PC-9 (cell line): ENCODE measurements around the gene C1QL2. TPM values are rescaled to one million over a fixed set of nuclear protein-coding genes. Genes with fewer than 3 reads are reported as not detected.

Experiments
- BruUV-seq: library from RNA; stranded (reverse); fragments of 400-500 nt; replicated peaks from 2 replicates; lab custom pipeline; 2021; lab: Mats Ljungman, UMichigan
- CTCF ChIA-PET: fragments of 300-600 bp; sonication (Branson Sonifier 250); formaldehyde crosslinking; loops from one replicate; lab custom pipeline; 2022; ENCODE audit warnings: antibody characterized with exemption; lab: Charles Lee
- POLR2A ChIA-PET: fragments of 300-600 bp; sonication (Branson Sonifier 250); formaldehyde crosslinking; loops from one replicate; lab custom pipeline; 2022; ENCODE audit warnings: antibody characterized with exemption; ENCODE audit not compliant: unreplicated experiment; lab: Charles Lee
- DNase-seq, 2 experiments: peaks; one replicate each; pipeline versions ENCODE4 v3.0.0 to v3.0.0-alpha.2; 2015 to 2022; ENCODE audit warnings: mixed read lengths in 1 of 2
- H2AFZ ChIP-seq: fragments of 200-600 bp; sonication (generic); 2 replicates; pipeline ENCODE4 v1.8.1; 2017; ENCODE audit warnings: antibody characterized with exemption
- H3F3A ChIP-seq: fragments of 200-600 bp; sonication (generic); 2 replicates; pipeline ENCODE4 v1.8.1; 2017; ENCODE audit warnings: antibody characterized with exemption, mild to moderate bottlenecking, low read depth; ENCODE audit not compliant: insufficient read depth
- H3K27ac ChIP-seq: fragments of 200-600 bp; sonication (generic); 2 replicates; pipeline ENCODE4 v1.6.1; 2016; ENCODE audit warnings: mixed run types
- H3K27me3 ChIP-seq: fragments of 200-600 bp; sonication (generic); 2 replicates; pipeline ENCODE4 v1.6.1; 2016; ENCODE audit warnings: low read depth, mixed run types; ENCODE audit not compliant: insufficient read depth
- H3K36me3 ChIP-seq: fragments of 200-600 bp; sonication (generic); 2 replicates; pipeline ENCODE4 v1.6.1; 2016; ENCODE audit warnings: low read depth, mixed run types
- H3K4me1 ChIP-seq: fragments of 200-600 bp; sonication (generic); replicated peaks from 2 replicates; pipeline ENCODE4 v1.6.1; 2016; ENCODE audit warnings: mixed run types; ENCODE audit not compliant: insufficient read depth
- H3K4me2 ChIP-seq: fragments of 200-600 bp; sonication (generic); 2 replicates; pipeline ENCODE4 v1.6.1; 2017; ENCODE audit warnings: mixed run types
- H3K4me3 ChIP-seq: fragments of 200-600 bp; sonication (generic); 2 replicates; pipeline ENCODE4 v1.6.1; 2016; ENCODE audit warnings: mixed run types
- H3K79me2 ChIP-seq: fragments of 200-600 bp; sonication (generic); 2 replicates; pipeline ENCODE4 v1.6.1; 2017; ENCODE audit warnings: low read depth, mixed run types
- H3K9me2 ChIP-seq: fragments of 200-600 bp; sonication (generic); 2 replicates; pipeline ENCODE4 v1.8.1; 2017; ENCODE audit warnings: mild to moderate bottlenecking; ENCODE audit not compliant: insufficient read depth
- H3K9me3 ChIP-seq: fragments of 200-600 bp; sonication (generic); 2 replicates; pipeline ENCODE4 v1.8.1; 2016; ENCODE audit warnings: low read depth; ENCODE audit not compliant: insufficient read depth
- H4K20me1 ChIP-seq: fragments of 200-600 bp; sonication (generic); 2 replicates; pipeline ENCODE4 v1.8.1; 2017; ENCODE audit not compliant: insufficient read depth
- CTCF ChIP-seq: fragments of 200-600 bp; sonication (generic); conservative IDR thresholded peaks from 2 replicates; pipeline ENCODE4 v1.6.1; 2017; ENCODE audit warnings: mixed run types, antibody characterized with exemption, mild to moderate bottlenecking, moderate library complexity
- EZH2 ChIP-seq: fragments of 200-600 bp; sonication (generic); IDR thresholded peaks from 2 replicates; pipeline ENCODE4 v1.8.0; 2017; ENCODE audit warnings: antibody characterized with exemption, low read depth
- intact Hi-C: fragments of 100-400 bp; cut with micrococcal nuclease; formaldehyde crosslinking; loops from one replicate; pipeline ENCODE4 v1.10.0; 2022; ENCODE audit not compliant: unreplicated experiment
- total RNA-seq: library from RNA; stranded (reverse); gene quantifications from 2 replicates; pipeline ENCODE4 v1.2.3, GENCODE V29; 2021

C1QL2 gene
- total RNA-seq, 1 experiment from 2014 or later, result not detected

GRCh38 chr2:119205001-119205706, 46.6 kb upstream of the C1QL2 start:
- Histone ChIP-seq H3K4me2 (no peak overlapping the region), H3K36me3 (no peaks in the 10 kb centered on the region), H3K9me2 (no peaks in the 10 kb centered on the region), H3K4me3 (no peak overlapping the region), H3K79me2 (no peaks in the 10 kb centered on the region), H4K20me1 (no peaks in the 10 kb centered on the region), H2AFZ (no peak overlapping the region), H3F3A (peaks cover 22% of the 10 kb centered on the region), H3K4me1 (peaks cover 64% of the 10 kb centered on the region), H3K9me3 (no peaks in the 10 kb centered on the region), H3K27me3 (no peaks in the 10 kb centered on the region), H3K27ac (no peak overlapping the region)
- TF ChIP-seq CTCF (no peak), EZH2 (no peak)
- ChIA-PET CTCF (no interaction called here), POLR2A (no interaction called here)
- no TSS peak for BruUV-seq
- intact Hi-C loops, result loop anchor here (5.0 kb wide), 1 partner anchor 77 kb away; no protein-coding TSS in a partner anchor
- no peak for DNase-seq

- peaks cover 57% of the 10 kb centered on the region for H3K4me1 ChIP-seq
- no peak overlapping the region for H3K4me2 ChIP-seq
- ChIA-PET CTCF (no interaction called here), POLR2A (no interaction called here)
- H3K27ac ChIP-seq, result no peak overlapping the region
- H3K79me2 ChIP-seq, result no peaks in the 10 kb centered on the region
- H3F3A ChIP-seq, result peaks cover 18% of the 10 kb centered on the region
- H3K36me3 ChIP-seq, result no peaks in the 10 kb centered on the region
- no peaks in the 10 kb centered on the region for H3K27me3 ChIP-seq
- intact Hi-C loops, result no loop called here
- no peaks in the 10 kb centered on the region for H4K20me1 ChIP-seq
- H3K9me2 ChIP-seq, result no peaks in the 10 kb centered on the region
- TF ChIP-seq EZH2 (no peak), CTCF (no peak)
- DNase-seq, result no peak
- no peak overlapping the region for H3K4me3 ChIP-seq
- no peak overlapping the region for H2AFZ ChIP-seq
- BruUV-seq, result no TSS peak
- H3K9me3 ChIP-seq, result no peaks in the 10 kb centered on the region
These were observed 46.0 kb upstream of the C1QL2 start for GRCh38 chr2:119204525-119204924.

- H3K9me3 ChIP-seq, result no peaks in the 10 kb centered on the region
- no peaks in the 10 kb centered on the region for H3K27me3 ChIP-seq
- no peaks in the 10 kb centered on the region for H3K36me3 ChIP-seq
- POLR2A ChIA-PET, result no interaction called here
- peaks cover 4% of the 10 kb centered on the region; the same call in 1 of the 2 replicates for H3F3A ChIP-seq
- H3K9me2 ChIP-seq, result no peaks in the 10 kb centered on the region
- H3K79me2 ChIP-seq, result no peaks in the 10 kb centered on the region
- no peaks in the 10 kb centered on the region for H4K20me1 ChIP-seq
- TF ChIP-seq EZH2 (no peak), CTCF (no peak)
- DNase-seq, result no peak
- no peak overlapping the region for H2AFZ ChIP-seq
- no peak overlapping the region for H3K27ac ChIP-seq
- BruUV-seq, result no TSS peak
- intact Hi-C loops, result no loop called here
- H3K4me1 ChIP-seq, result peaks cover 52% of the 10 kb centered on the region
- CTCF ChIA-PET, result no interaction called here
- no peak overlapping the region for H3K4me2 ChIP-seq
- no peak overlapping the region for H3K4me3 ChIP-seq
These were observed 44.2 kb upstream of the C1QL2 start for GRCh38 chr2:119202610-119203310.
